GM18511 (cell line): Measurements from ENCODE around the gene SSB.
"Not testable (repeated sequence)": the region's sequence is repeated elsewhere in the genome, so short reads cannot be mapped to it uniquely, and the experiment has no call there.

Experiments used
- ATAC-seq: cut with Tn5 transposase; IDR thresholded peaks from one replicate; pipeline ENCODE4 v1.9.1; 2021; ENCODE audit warnings: mild to moderate bottlenecking, moderate library complexity; ENCODE audit not compliant: unreplicated experiment

The SSB gene

DNA sequence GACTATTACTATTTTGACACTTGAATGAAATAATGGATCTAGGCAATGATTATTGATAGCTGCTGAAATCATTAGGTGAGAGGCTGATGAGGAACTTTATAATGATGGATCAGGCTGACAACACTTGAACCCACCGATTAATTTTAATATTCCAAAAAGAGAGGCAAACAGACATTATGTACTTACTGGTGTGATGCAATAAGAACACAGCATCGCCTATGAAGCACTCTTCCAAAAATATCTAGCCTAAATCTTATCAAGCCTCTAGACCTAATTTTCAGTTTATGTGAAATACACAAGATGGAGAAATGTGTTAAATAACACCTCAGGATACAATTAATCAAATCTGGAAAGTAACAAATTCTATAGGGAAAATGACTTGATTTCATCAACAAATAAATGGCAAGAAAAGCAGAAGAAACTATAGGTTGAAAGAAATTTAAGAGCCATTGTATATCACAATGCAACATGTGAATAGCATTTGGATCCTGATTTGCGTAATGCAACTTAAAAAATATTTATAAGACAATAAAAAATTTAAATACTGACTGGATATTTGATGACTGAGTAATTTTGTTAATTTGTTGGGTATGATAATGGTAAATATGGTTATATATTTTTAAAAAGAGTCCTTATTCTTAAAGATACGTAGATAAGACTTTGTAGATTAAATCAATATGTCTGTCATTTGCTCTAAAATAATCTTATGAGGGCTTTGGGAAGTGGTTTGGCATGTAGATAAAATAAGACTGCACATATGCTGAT, 17.2 kb upstream of the SSB start:
- no peak for ATAC-seq

DNA sequence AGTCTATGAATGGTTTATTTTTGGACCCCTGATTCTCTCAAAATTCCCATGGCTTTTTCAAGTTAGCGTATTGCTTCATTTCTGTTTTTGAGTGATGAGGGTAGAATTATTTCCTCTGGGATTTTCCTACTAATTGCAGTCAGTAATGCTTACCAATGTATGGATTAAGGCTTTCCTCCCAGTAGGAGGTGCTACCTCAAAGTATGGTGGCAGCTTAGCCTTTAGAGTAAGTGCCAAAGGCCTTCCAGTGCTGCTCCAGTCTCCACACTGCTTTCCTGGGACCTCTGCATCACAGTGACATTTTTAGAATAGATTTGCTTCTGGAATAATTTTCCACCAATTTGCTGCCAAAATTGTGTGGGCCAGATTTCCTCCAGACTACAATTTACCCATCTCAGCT, 16.2 kb upstream of the SSB start:
- ATAC-seq = no peak

DNA sequence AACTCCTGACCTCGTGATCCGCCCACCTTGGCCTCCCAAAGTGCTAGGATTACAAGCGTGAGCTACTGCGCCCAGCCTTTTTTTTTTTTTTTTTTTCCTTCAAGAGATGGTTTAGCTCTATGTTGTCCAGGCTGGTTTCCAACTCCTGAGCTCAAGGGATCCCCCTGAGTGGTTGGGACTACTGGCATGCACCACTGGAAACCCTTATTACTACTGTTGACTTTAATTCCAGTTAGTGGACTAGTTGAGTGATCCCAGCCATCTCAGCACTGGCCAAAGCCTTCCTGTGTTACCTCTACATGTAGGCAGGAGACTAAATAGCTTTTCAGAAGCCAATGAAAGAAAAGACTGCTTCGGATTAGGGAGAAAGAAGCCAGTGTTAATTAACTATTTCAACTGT, 8.1 kb upstream of the SSB start:
- ATAC-seq = no peak

DNA sequence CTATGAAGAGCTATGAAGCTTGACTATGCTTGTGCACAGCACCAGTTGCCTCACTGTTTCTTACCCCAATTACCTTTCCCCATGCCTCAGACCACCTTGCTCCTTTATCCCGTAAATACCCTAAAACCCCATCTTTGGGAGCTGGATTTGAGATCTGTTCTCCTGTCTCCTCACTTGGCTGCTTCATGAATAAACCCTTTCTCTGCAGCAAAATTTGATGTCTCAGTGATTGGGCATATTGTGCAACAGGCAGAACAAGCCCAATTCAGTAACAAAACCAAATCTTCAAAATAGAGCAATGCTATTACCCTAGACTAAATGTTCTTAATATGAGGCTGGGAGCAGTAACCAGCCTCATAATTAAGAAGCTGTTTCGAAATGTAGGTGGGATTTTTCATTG, 3.5 kb upstream of the SSB start:
- no peak for ATAC-seq

DNA sequence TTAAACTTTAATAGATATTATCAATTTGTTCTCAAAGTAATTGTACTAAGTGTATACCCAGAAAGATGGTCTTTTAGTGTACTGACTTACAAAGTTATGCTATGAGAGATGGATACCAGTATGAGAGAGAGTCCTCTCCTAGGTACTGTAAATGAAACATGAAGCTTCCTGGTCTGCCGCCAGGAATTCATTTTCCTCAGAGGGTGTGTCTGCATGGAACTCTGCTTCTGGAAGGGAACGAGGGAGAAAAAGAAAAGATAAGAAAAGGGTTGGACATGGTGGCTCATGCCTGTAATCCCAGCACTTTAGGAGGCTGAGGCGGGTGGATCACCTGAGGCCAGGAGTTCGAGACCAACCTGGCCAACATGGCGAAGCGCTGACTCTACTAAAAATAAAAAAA, 2.2 kb upstream of the SSB start:
- ATAC-seq = no peak

DNA sequence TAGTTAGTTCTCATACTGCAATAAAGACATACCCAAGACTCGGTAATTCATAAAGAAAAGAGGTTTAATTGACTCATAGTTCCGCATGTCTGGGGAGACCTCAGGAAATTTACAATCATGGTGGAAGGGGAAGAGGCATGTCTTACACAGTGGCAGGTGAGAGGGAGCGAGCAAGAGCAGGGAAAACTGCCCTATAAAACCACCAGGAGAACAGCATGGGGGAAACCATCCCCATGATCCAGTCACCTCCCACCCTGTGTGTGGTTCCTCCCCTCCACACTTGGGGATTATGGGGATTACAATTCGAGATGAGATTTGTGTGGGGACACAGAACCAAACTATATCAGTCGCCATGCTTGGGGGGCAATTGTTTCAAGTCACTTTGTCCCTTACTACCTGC, 1.1 kb upstream of the SSB start:
- no peak for ATAC-seq

DNA sequence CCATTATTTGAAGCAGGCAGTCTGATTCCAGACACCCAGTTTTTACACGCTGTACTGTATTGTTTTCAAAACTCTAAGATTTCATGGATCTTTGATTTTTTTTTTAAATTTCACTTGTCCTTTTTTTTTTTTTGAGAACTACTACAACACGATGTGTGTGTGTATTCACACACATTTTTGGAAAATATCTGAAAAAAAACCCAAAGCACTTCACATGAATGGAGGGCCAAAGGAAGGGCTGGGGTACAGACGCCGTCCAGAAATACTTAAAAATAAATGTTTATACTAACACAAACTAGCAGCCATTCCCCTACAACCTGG, 314 bp upstream of the SSB start:
- no peak for ATAC-seq

DNA sequence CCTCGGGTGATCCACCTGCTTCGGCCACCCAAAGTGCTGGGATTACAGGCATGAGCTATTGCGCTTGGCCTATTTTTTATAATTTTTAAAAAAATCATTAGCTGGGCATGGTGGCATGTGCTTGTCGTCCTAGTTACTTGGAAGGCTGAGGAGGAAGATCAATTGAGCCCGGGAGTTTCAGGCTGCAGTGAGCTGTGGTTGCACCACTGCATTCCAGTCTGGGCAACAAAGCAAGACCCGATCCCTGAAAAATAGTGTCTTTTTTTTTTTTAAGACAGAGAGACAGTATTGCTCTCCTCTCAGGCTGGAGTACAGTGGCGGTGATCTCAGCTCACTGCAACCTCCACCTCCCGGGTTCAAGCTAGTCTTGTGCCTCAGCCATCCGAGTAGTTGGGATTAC, 4.8 kb downstream of the SSB start:
- ATAC-seq = no peak

DNA sequence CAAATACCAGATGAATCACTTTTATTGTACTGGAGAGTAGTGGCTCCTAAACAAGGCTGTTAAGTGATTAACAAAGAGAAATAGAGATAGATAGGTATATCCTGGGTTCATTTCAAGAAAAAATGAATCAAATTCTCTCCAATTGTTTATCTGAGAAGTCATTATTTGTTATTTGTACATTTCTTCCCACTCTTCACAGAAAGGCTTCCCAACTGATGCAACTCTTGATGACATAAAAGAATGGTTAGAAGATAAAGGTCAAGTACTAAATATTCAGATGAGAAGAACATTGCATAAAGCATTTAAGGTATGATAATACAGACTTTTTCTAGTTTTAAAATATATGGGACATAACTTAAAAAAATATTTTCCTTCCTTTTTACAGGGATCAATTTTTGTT, 7.9 kb downstream of the SSB start:
- no peak for ATAC-seq

DNA sequence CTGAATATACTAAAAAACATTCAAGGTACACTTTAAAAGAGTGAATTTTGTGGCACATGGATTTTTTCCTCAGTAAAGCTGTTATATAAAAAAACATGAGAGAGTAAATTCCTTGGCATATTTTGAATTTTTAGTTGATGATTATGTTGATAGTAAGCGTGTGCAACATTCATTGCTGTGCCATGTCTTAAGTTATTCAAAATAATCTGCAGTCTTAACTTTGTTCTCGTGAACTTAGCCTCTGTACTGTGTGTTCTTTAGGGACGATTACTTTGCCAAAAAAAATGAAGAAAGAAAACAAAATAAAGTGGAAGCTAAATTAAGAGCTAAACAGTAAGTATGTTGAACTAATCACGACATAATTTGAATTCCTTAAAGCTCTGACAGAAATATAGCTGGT, 9.6 kb downstream of the SSB start:
- no peak for ATAC-seq

DNA sequence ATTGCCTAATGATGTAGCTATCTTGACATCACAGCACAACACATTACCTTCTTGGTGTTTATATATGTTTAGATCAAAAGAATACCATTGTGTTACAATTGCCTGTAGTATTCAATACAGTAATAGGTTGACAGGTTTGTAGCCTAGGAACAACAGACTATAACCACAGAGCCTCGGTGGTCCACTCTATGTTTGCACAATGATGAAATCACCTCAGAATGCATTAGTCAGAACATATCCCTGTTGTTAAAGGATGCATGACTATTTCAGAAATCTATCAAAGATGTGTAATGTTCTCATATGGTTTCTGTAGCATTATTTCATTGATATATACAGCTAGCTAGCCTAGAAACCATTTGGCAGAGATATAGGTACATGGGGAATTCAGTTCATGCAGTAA, 17.2 kb downstream of the SSB start:
- no peak for ATAC-seq

DNA sequence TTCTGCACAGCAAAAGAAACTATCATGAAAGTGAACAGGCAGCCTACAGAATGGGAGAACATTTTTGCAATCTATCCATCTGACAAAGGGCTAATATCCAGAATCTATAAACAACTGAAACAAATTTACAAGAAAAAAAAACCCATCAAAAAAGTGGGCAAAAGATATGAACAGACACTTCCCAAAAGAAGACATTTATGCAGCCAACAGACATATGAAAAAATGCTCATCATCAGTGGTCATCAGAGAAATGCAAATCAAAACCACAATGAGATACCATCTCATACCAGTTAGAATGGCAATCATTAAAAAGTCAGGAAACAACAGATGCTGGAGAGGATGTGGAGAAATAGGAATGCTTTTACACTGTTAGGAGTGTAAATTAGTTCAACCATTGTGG, 18.3 kb downstream of the SSB start:
- not testable (repeated sequence) for ATAC-seq

DNA sequence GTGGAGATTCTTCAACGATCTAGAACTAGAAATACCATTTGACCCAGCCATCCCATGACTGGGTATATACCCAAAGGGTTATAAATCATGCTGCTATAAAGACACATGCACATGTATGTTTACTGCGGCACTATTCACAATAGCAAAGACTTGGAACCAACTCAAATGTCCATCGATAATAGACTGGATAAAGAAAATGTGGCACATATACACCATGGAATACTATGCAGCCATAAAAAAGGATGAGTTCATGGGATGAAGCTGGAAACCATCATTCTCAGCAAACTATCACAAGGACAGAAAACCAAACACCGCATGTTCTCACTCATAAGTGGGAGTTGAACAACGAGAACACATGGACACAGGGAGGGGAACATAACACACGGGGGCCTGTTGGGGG, 18.7 kb downstream of the SSB start:
- ATAC-seq = not testable (repeated sequence)

DNA sequence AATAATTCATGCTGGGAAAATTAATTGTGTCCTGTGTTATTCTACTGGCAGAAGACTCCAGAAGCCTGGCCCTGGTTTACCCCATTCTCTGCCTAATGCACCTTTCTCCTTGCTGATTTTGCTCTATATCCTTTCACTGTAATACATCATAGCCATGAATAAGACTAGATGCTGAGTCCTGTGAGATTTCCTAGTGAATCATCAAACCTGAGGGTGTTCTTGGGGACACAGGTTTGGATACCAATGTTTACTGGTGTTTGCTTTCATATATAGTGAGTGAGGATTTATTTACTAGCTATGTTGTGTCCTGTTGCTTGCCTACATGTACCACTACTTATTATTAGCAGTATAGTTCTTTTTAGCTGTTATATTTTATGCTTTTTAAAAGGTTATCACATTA, 19.6 kb downstream of the SSB start:
- no peak for ATAC-seq

DNA sequence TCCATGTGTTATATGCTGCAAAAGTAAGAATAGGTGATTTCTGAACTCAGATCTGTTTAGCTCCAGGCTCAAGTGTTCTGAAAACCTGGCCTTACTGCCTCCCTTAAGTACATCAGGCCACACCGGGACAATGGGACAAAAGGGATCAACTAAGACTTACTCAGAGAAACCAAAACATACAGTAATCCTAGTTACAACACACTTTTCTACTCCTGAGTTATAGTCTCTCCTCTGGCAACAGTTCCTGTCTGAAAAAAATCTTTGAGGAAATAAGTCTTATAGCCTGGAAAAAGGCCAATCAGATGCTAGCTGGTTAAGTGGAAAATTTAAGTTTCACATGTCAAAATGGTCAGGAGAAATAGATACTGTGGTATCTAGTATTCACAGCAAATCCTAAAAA, 20.4 kb downstream of the SSB start:
- ATAC-seq = no peak

DNA sequence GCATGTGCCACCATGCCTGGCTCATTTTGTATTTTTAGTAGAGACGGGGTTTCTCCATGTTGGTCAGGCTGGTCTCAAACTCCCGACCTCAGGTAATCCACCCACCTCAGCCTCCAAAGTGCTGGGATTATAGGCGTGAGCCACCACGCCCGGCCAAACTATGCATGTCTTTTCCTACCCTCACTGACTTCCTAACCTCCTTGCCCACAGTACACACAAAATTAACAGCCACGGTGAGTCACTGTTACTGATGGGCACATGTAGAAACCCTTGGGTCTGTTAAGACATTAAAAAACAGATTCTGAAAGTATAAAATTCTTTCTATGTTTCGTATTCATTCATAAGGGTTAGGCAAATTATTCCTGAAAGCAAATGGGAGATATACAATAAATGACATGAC, 21.4 kb downstream of the SSB start:
- not testable (repeated sequence) for ATAC-seq

DNA sequence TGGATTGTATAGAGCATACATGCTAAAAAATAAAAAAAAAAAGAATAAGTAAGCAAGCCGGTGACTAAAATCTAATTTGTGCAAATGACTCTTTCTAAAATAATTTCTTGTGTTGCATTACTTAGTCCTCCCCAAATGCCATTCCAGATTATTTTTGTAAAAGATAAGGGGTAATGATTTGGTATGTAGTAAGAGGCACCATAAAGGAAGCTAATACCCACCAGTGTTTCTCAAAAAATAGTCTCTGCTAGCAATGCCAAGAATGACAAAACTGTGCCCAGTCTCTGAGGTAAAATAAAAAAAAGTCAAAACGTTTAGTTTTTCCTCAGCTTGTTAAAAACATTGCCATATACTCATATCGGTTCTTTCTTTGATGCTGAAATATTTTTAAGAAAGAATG, 23.4 kb downstream of the SSB start:
- no peak for ATAC-seq

DNA sequence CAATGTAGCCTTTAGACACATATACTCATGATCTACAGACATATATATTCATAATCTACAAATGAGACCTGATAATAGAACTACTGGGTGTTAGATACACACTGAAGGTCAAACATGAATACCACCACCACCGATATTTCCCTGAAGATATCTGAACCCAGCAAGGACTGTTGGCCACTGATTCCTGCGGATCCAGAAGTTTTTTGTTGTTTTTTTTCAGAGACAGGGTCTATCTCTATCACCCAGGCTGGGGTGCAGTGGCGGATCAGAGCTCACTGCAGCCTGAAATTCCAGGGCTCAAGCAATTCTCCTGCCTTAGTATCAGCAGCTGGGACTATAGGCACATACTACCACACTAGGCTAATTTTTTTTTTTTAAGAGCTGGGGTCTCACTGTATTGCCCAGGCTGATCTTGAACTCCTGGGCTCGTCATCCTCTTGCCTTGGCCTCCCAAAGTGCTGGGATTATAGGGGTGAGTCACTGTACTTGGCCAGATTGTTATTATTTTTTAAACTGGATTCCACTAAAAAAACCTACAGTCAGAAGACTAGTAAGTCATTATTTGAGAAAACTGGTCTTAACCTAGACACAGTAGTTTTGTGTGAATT, 24.2 kb downstream of the SSB start:
- ATAC-seq = no peak

DNA sequence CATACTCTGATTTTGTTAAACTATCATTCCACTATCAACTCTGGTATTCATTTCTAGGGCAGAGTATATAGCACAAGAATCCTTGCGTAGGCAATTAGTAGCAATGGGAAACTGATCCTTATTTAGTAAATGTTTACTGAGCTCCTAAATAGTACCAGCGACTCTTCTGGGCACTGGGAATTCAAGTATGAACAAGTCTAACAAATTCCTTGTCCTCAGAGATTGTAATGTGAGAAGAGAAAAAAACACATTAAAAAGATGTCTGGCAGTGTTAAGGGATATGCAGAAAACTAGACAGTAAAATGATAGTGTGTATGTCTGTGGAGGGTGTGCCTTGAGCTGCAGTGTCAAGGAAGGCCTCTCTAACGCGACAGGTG, 25.3 kb downstream of the SSB start:
- no peak for ATAC-seq

DNA sequence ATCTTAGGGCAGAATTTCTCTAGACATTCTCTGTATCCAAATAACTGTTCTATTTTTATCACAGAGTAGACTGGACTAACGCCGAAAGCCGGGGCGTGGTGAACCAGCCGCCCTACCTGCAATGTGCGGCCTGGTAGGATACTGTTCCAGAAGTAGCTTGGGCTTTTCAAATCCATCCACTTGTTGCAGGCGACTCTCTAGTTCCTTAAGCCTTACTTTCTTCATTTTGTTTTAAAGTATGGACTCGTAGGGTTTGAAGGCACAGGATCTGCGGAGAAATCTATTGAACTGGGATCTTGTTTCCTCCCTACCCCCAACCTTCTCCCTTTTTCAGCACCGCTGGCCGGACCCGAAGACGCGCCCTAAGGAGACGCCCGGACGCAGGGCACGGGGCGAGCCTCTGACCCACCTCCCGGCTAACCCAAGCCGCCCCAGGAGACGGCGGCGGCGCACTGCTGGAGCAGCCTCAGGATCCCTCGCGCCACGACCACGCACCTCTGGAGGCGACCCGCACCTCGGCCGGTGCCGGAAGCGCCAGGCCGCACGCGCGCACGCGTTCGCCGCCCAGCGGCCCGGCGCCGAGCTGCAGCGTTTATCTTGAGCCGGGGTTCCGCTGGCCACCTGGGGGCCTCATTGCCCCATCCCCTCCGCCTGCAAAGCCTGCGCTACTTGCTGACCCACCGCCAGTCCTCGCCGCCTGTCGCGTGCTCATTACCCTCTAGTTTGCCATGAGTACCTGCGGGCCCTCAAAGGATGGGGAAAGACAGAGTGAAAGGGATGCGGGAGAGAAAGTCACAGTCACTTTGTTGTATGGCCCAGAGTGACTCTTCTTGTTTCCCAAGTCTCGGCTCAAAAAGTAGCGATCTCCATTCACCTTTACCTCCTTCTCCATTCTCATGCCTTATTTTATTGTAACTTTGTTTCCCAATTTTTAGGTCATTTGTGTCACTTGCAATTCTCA, 26.0 kb downstream of the SSB start, which contains the start of gene METTL5:
TSS of gene METTL5 (minus strand) at position 533 of the 961 bp plus-strand sequence. CDS start at position 225, 308 bp downstream.
- ATAC-seq = peak; percentile 62

DNA sequence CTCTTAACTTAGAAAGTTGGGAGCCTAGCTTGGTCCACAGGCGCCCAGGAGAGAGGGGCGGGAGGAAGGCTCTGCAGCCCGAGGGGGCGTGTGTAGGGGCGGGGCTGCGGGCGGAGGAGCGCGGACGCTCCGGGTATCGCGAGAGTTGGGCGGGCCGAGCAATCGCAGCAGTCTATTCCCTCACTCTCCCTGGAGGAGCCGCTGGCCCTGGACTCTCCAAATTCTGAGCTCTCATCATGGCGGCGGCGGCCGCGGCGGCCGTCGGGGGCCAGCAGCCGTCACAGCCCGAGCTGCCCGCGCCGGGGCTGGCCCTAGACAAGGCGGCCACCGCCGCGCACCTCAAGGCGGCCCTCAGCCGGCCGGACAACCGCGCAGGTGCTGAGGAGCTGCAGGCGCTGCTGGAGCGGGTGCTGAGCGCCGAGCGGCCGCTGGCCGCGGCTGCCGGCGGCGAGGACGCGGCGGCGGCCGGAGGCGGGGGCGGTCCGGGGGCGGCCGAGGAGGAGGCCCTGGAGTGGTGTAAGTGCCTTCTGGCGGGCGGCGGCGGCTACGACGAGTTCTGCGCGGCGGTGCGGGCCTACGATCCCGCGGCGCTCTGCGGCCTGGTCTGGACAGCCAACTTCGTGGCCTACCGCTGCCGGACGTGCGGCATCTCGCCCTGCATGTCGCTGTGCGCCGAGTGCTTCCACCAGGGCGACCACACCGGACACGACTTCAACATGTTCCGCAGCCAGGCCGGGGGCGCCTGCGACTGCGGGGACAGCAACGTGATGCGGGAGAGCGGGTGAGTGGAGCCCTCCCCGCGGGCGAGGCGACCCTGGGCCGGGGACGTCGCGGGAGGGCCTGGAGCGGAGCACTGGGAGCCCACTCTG, 28.8 kb downstream of the SSB start, which contains the start of gene UBR3:
TSS of gene UBR3 (plus strand) at position 183 of the 869 bp plus-strand sequence. CDS start at position 237, 54 bp downstream.
- ATAC-seq = peak; percentile 85
